Measurements from ENCODE around the gene RPL18.

DNA sequence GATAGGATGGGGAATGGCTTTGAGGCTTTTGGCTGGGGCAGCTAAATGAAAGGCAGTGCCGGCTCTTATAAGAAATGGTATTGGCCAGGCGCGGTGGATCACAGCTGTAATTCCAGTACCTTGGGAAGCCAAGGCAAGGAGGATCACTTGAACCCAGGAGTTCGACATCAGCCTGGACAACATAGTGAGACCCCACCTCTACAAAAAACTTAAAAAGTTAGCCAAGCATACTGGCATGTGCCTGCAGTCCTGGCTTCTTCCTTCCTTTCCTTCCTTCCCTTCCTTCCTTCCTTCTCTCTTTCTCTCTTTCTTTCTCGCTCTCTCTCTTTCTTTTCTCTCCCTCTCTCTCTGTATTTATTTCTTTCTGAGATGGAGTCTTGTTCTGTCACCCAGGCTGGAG, 23.9 kb upstream of the RPL18 start:
- TF ChIP-seq, protein P1, sequence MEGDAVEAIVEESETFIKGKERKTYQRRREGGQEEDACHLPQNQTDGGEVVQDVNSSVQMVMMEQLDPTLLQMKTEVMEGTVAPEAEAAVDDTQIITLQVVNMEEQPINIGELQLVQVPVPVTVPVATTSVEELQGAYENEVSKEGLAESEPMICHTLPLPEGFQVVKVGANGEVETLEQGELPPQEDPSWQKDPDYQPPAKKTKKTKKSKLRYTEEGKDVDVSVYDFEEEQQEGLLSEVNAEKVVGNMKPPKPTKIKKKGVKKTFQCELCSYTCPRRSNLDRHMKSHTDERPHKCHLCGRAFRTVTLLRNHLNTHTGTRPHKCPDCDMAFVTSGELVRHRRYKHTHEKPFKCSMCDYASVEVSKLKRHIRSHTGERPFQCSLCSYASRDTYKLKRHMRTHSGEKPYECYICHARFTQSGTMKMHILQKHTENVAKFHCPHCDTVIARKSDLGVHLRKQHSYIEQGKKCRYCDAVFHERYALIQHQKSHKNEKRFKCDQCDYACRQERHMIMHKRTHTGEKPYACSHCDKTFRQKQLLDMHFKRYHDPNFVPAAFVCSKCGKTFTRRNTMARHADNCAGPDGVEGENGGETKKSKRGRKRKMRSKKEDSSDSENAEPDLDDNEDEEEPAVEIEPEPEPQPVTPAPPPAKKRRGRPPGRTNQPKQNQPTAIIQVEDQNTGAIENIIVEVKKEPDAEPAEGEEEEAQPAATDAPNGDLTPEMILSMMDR (conservative IDR thresholded peaks at IDR 0.05; ENCODE audit: low read depth, low read length): no peak
- TF ChIP-seq EZH2phosphoT487 (IDR thresholded peaks at IDR 0.05; ENCODE audit: borderline replicate concordance, low read length): no peak
- no peak for TF ChIP-seq EZH2 (IDR thresholded peaks at IDR 0.05; ENCODE audit: low read length, unreplicated experiment)
